HepG2 (cell line): ENCODE results near the gene SCARF1. TPM values are rescaled to one million over a fixed set of nuclear protein-coding genes. Genes with fewer than 3 reads are reported as not detected.

Source experiments
- CBX1 ChIP-seq: IDR thresholded peaks from one replicate; pipeline ENCODE4 v1.6.1; 2016; ENCODE audit warnings: antibody characterized with exemption, low read depth
- GFI1 ChIP-seq: sonication (generic); formaldehyde crosslinking; IDR thresholded peaks from 2 replicates; pipeline ENCODE4 v1.5.0; 2020; ENCODE audit warnings: missing genetic modification reagents, mild to moderate bottlenecking, borderline replicate concordance
- HOXA5 ChIP-seq: sonication (generic); formaldehyde crosslinking; IDR thresholded peaks from 2 replicates; pipeline ENCODE4 v1.4.0; 2020; ENCODE audit warnings: missing genetic modification reagents
- HOXA9 ChIP-seq: sonication (generic); formaldehyde crosslinking; IDR thresholded peaks from 2 replicates; pipeline ENCODE4 v1.8.1; 2022; ENCODE audit warnings: missing genetic modification reagents, mild to moderate bottlenecking, moderate library complexity, borderline replicate concordance
- KDM5B ChIP-seq: sonication (generic); formaldehyde crosslinking; IDR thresholded peaks from 2 replicates; pipeline ENCODE4 v1.4.0; 2020; ENCODE audit warnings: missing genetic modification reagents, mild to moderate bottlenecking, borderline replicate concordance
- MEIS1 ChIP-seq: sonication (generic); formaldehyde crosslinking; IDR thresholded peaks from 2 replicates; pipeline ENCODE4 v1.9.0; 2021; ENCODE audit warnings: mild to moderate bottlenecking, missing genetic modification reagents, moderate library complexity, borderline replicate concordance
- NR2F6 ChIP-seq, 2 experiments: IDR thresholded peaks; 2 replicates each; pipeline ENCODE4 v1.6.1; 2016; ENCODE audit warnings: antibody characterized with exemption in 1 of 2, mild to moderate bottlenecking in 1 of 2
- REL ChIP-seq: sonication (generic); formaldehyde crosslinking; conservative IDR thresholded peaks from 2 replicates; pipeline ENCODE4 v1.8.0; 2022; ENCODE audit warnings: mild to moderate bottlenecking, missing genetic modification reagents, moderate library complexity
- SP2 ChIP-seq: sonication (generic); formaldehyde crosslinking; IDR thresholded peaks from 2 replicates; pipeline ENCODE4 v1.5.1; 2020; ENCODE audit warnings: mild to moderate bottlenecking, missing genetic modification reagents
- TCF7L2 ChIP-seq: IDR thresholded peaks from 2 replicates; pipeline ENCODE4 v1.6.1; 2011; ENCODE audit warnings: mild to moderate bottlenecking, low read depth, low read length, moderate library complexity
- ZNF317 ChIP-seq: sonication (generic); formaldehyde crosslinking; IDR thresholded peaks from 2 replicates; pipeline ENCODE4 v1.5.0; 2020; ENCODE audit warnings: mild to moderate bottlenecking, missing genetic modification reagents
- ZNF501 ChIP-seq: sonication (generic); formaldehyde crosslinking; IDR thresholded peaks from 2 replicates; pipeline ENCODE4 v1.5.1; 2020; ENCODE audit warnings: mild to moderate bottlenecking, moderate library complexity, missing genetic modification reagents
- ZNF512B ChIP-seq: sonication (generic); formaldehyde crosslinking; IDR thresholded peaks from 2 replicates; pipeline ENCODE4 v1.5.1; 2020; ENCODE audit warnings: missing genetic modification reagents, mild to moderate bottlenecking, borderline replicate concordance
- ZNF790 ChIP-seq: sonication (generic); formaldehyde crosslinking; IDR thresholded peaks from 2 replicates; pipeline ENCODE4 v1.8.0; 2022; ENCODE audit warnings: missing genetic modification reagents, mild to moderate bottlenecking, borderline replicate concordance
- polyA plus RNA-seq, 8 experiments: library from polyadenylated mRNA; depleted of rRNA in 3 of 8; stranded (reverse) in 7 of 8; unstranded in 1 of 8; fragments of >200 nt; fragmentation: Illumina TruSeq in 4 of 8; extraction: Trizol in 4 of 8; gene quantifications; 2 replicates each; pipeline versions ENCODE4 v1.2.1 to v1.2.3, GENCODE V29; 2011 to 2016; ENCODE audit warnings: low read depth in 4 of 8, missing spikeins in 1 of 8, mixed read lengths in 1 of 8; ENCODE audit not compliant: insufficient read depth in 1 of 8
- total RNA-seq, 5 experiments: library from RNA; depleted of rRNA; stranded (reverse); fragments of >200 nt; fragmentation: Illumina TruSeq; extraction: Trizol; gene quantifications; 2 replicates each; pipeline ENCODE4 v1.2.3, GENCODE V29; 2016; ENCODE audit warnings: low read depth in 1 of 5
- TF ChIP-seq, protein P1 (sequence below): sonication (generic); formaldehyde crosslinking; conservative IDR thresholded peaks from 2 replicates; pipeline ENCODE4 v1.8.1; 2023; ENCODE audit warnings: missing genetic modification reagents
- TF ChIP-seq, protein P2 (sequence below): sonication (generic); formaldehyde crosslinking; IDR thresholded peaks from 2 replicates; pipeline ENCODE4 v1.5.0; 2020; ENCODE audit warnings: missing genetic modification reagents
- TF ChIP-seq, protein P3 (sequence below): sonication (generic); formaldehyde crosslinking; IDR thresholded peaks from 2 replicates; pipeline ENCODE4 v1.4.0; 2020; ENCODE audit warnings: missing genetic modification reagents, mild to moderate bottlenecking, borderline replicate concordance
- TF ChIP-seq, protein P4 (sequence below): sonication (generic); formaldehyde crosslinking; IDR thresholded peaks from 2 replicates; pipeline ENCODE4 v1.4.0; 2020; ENCODE audit warnings: mild to moderate bottlenecking, missing genetic modification reagents

The SCARF1 gene
- total and polyA plus RNA-seq, 2 of the 13 experiments (the other 11 are each of a cell fraction or from before 2014, with no cell fraction given): 0.24 to 0.71 TPM

DNA sequence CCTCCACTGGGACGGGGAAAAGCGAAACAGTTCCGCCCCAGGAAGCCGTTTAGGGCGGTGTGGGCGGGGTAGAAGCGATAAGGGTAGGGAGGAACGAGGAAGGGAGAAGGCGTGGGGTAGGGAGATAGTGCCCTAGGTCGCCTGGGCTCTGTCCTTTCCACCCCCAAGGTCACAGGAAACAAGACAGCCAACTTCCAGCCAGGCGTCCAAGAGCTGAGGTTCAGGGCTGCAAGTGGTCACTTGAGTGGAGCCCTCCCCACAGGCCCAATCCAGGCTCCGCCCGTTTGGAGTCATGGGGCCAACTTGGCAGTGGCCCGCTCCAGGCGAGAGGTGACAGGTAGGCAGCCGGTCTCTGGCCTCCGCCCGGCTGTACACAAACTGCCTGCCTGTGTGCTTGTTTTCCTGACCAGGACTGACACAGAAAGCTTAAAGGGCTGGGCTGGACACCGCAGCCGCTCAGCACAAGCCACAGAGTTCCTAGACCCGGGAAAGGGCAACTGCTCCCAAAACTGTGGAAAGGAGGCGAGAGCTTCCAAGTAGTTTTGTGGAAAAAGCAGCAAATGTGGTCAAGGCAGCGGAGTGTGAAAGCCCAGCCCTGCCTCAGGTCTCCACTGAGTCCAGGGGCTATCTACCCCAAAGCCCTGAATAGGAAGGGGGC, 4.4 kb upstream of the SCARF1 start, which contains the start of gene RILP (continued):
- TF ChIP-seq, protein P1, sequence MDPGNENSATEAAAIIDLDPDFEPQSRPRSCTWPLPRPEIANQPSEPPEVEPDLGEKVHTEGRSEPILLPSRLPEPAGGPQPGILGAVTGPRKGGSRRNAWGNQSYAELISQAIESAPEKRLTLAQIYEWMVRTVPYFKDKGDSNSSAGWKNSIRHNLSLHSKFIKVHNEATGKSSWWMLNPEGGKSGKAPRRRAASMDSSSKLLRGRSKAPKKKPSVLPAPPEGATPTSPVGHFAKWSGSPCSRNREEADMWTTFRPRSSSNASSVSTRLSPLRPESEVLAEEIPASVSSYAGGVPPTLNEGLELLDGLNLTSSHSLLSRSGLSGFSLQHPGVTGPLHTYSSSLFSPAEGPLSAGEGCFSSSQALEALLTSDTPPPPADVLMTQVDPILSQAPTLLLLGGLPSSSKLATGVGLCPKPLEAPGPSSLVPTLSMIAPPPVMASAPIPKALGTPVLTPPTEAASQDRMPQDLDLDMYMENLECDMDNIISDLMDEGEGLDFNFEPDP (CRISPR knock-in tag): no peak
- TF ChIP-seq HOXA9 (CRISPR knock-in tag) (no peak), CBX1 (no peak), SP2 (CRISPR knock-in tag) (no peak; the same call in 1 of the 2 replicates), ZNF790 (CRISPR knock-in tag) (no peak), TCF7L2 (no peak), ZNF512B (CRISPR knock-in tag) (no peak), NR2F6 (IDR thresholded peaks at IDR 0.05) (no peak), NR2F6 (CRISPR knock-in tag; IDR thresholded peaks at IDR 0.05) (peak; percentile 72; the same call in 1 of the 2 replicates), KDM5B (CRISPR knock-in tag) (no peak), HOXA5 (CRISPR knock-in tag) (no peak), REL (CRISPR knock-in tag) (no peak), GFI1 (0 out of 2 replicates have a peak, but pooled peaks have one; percentile 39), ZNF501 (CRISPR knock-in tag) (peak; percentile 23; the same call in 1 of the 2 replicates), ZNF317 (peak; percentile 69; the same call in 1 of the 2 replicates), MEIS1 (CRISPR knock-in tag) (peak; percentile 67; the same call in 1 of the 2 replicates)
- TF ChIP-seq, protein P2, sequence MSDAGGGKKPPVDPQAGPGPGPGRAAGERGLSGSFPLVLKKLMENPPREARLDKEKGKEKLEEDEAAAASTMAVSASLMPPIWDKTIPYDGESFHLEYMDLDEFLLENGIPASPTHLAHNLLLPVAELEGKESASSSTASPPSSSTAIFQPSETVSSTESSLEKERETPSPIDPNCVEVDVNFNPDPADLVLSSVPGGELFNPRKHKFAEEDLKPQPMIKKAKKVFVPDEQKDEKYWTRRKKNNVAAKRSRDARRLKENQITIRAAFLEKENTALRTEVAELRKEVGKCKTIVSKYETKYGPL (CRISPR knock-in tag): peak; percentile 19; the same call in 1 of the 2 replicates
- TF ChIP-seq, protein P3, sequence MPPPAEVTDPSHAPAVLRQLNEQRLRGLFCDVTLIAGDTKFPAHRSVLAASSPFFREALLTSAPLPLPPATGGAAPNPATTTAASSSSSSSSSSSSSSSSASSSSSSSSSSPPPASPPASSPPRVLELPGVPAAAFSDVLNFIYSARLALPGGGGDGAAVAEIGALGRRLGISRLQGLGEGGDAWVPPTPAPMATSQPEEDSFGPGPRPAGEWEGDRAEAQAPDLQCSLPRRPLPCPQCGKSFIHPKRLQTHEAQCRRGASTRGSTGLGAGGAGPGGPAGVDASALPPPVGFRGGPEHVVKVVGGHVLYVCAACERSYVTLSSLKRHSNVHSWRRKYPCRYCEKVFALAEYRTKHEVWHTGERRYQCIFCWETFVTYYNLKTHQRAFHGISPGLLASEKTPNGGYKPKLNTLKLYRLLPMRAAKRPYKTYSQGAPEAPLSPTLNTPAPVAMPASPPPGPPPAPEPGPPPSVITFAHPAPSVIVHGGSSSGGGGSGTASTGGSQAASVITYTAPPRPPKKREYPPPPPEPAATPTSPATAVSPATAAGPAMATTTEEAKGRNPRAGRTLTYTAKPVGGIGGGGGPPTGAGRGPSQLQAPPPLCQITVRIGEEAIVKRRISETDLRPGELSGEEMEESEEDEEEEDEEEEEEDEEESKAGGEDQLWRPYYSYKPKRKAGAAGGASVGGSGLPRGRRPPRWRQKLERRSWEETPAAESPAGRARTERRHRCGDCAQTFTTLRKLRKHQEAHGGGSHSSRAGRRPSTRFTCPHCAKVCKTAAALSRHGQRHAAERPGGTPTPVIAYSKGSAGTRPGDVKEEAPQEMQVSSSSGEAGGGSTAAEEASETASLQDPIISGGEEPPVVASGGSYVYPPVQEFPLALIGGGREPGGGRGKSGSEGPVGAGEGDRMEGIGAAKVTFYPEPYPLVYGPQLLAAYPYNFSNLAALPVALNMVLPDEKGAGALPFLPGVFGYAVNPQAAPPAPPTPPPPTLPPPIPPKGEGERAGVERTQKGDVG: no peak
- TF ChIP-seq, protein P4, sequence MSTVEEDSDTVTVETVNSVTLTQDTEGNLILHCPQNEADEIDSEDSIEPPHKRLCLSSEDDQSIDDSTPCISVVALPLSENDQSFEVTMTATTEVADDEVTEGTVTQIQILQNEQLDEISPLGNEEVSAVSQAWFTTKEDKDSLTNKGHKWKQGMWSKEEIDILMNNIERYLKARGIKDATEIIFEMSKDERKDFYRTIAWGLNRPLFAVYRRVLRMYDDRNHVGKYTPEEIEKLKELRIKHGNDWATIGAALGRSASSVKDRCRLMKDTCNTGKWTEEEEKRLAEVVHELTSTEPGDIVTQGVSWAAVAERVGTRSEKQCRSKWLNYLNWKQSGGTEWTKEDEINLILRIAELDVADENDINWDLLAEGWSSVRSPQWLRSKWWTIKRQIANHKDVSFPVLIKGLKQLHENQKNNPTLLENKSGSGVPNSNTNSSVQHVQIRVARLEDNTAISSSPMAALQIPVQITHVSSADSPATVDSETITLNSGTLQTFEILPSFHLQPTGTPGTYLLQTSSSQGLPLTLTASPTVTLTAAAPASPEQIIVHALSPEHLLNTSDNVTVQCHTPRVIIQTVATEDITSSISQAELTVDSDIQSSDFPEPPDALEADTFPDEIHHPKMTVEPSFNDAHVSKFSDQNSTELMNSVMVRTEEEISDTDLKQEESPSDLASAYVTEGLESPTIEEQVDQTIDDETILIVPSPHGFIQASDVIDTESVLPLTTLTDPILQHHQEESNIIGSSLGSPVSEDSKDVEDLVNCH: no peak
